ENCODE measurements around the gene NTMT1.
"Not testable (repeated sequence)": the region's sequence is repeated elsewhere in the genome, so short reads cannot be mapped to it uniquely, and the experiment has no call there.

The NTMT1 gene

GRCh38 chr9:129626079-129626624 is at the start of gene NTMT1:
NTMT1 (plus strand) TSS chr9:129626163; CDS start chr9:129632704, 6,541 bp downstream.
- peak; percentile 84 for DNase-seq (ENCODE audit: low read depth)

DNA sequence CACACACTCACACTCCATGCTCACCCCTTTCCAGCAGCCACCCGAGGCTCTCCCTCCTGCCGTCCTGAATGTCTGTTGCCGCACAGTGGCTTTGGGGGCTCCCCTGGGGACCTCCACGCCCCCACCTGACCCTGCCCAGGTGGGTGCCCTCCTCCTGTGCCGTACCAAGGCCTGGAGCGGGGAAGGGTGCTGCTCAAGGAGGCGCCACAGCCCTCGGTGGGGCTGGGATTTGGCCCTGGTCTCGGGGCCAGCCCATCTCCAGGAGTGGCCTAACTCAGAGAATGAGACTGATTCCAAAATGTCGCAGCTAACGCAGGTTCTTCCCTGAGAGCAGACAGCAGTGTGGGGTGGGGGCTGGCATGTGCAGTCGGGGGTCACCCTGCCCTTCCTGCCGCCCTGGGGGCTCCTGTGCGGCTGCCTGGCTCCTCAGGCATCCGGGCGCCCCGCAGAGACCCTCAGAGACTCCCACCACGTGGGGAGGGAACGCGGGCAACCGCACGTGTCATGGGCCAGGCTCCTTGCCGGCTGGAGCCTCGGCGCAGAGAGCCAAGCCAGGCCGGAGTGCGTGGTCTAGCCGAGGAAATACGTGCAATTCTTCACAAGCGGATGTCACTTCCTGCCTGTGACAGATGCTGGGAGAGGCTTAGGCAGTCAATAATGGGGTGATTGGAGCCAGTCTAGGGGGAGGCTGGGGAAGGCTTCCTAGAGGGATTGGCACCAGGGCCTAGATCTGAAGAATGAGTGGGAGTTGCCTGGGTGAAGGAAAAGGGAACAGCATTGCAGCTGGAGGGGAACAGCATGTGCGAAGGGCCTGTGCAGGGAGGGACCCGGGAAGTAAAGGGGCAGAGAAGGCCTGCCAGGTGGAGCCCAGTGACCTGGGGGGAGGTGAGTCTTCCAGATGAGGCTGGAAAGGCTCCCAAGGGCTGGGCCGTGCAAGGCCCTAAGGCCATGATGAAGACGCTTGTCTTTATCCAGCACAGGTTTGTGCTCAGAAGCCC is 49.1 kb upstream of the NTMT1 start:
- DNase-seq (ENCODE audit: low read depth), result no peak

DNA sequence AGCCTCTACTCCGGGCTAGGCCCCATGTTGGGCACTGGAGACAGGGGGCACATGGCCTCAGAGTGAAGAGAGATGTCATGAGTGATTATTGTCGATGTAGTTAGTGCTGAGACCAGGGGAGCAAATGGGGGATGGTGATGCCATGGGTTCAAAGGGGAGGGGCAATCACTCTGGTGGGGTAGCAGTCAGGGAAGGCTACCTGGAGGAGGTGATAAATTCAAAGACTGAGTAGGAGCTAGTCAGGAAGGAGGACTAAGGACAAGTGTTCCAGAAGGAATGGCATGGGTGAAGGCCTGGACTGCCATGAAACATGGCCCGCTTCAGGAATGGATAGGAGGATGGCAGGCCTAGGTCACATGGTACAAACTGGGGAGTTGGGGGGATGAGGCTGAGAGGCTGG is 46.7 kb upstream of the NTMT1 start:
- DNase-seq (ENCODE audit: low read depth), result no peak

DNA sequence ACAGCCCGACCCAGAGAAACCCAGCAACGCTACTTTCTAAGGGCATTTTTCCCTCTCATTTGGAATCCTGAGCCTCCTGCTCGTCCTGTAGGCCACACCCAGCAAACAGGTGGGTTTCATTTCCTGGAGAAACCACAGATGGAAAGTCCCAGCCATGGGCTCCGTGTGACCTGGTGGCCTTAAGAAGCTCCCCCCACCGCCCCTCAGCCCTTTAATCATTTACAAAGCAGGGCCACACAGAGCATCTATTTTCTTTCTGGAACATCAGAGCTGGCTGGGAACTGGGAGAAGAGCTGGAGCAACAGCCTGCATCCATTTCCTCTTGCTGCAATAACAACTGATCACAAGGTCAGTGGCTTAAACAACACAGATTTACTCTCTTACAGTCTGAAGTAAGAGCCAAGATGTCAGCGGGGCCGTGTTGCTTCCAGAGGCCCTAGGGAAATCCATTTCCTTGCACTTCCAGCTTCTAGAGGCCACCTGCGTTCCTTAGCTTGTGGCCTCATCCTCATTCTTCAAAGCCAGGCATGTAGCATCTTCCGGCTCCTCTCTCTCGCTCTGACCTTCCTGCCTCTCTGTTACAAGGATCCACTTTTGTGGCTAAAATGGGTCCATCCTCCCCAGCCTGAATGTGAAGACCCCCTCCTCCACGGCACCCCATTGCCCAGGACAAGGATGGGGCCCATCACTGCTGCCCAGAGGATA is 45.6 kb upstream of the NTMT1 start:
- no peak for DNase-seq (ENCODE audit: low read depth)

GRCh38 chr9:129581505-129582189 is 44.3 kb upstream of the NTMT1 start:
- no peak for DNase-seq (ENCODE audit: low read depth)

- no peak for DNase-seq (ENCODE audit: low read depth)
Measured at GRCh38 chr9:129582855-129583254, 43.1 kb upstream of the NTMT1 start.

DNA sequence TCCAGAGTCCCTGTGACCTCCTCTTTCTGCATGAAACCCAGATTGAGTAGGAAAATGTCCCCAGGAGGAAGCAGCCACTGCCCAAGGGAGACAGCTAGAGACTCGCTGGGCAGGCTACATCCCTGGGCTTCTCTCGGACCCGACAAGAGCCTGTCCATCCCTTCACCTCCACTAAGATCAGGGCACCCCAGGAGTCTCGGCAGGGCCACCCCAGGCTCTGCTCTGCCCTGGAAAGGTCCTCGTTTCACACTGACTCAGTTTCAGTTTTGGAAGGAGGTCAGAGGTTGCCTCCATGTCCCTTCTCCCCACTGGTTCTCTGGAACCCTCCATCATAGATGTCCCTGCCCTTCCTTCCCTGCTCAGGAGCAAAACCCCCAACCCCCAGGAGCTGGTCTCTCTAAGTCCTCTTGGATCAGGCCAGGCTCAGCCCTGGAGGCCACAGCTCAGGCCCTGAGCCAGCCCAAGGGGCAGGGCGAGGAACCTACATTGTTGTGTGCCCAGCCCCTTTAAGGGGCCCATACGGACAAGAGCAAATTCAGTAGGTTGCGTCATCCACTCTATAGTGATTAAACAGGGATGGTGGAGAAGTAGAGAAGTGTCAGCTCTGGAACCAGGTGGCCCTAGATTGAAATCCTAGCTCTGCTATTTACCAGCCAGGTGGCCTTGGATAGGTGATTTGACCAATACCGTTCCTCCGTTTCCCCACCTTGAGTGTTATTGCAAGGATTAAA is 42.5 kb upstream of the NTMT1 start:
- DNase-seq (ENCODE audit: low read depth), result no peak

DNA sequence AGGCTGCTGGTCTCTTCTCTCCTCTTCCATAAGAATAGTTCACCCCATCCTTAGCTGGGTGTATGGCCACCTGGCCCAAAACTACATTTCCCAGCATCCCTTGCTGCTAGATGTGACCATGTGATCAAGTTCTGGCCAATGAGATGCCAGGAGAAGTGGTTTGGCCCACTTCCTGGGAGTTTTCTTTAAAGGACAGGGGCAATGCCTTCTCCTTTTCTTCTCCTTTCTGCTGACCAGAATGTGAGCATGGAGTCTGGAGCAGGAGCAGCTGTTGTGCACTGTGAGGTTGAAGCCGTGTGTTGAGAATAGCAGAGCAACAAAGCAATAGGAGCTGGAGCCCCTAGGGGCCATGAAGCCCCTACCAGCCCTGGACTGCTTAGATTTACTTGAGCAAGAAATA is 41.8 kb upstream of the NTMT1 start:
- peak; percentile 37 for DNase-seq (ENCODE audit: low read depth)

DNA sequence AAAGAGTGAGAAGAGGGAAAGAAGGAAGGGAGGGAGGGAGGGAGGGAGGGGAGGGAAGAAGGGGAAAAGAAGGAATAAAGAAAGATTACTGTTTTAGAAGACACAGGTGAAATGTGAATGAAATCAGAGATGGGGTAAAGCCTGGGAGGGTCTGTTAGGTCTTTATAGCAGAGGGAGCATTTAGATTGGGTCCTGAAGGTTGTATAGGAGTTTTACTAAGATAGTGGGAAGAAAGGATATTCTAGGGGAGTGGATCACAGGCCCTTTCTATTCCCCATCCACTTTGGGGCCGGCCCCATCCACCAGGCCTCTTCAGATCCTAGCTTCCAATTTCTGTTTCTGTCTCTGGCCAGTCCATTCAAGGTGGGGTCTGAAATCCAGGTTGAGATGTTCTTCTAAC is 40.6 kb upstream of the NTMT1 start:
- no peak for DNase-seq (ENCODE audit: low read depth)

DNA sequence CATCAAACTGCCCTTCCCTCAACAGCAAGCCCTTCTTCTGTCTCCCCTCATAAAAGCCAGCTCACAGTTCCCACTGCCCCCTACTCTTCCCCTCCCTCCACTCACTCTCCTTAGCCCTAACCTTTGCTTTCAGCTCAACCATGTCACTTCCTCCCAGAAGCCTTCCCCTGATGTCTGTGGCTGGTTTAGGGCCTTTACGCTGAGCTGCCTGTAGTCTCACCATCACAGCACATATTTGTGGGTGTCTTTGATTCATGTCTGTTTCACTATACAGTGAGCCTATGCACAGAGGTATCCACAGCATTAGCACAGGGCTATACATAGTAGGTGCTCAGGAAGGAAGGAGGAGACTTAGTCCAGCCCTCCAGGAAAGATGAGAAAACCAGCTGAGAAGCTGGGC is 39.7 kb upstream of the NTMT1 start:
- no peak for DNase-seq (ENCODE audit: low read depth)

DNA sequence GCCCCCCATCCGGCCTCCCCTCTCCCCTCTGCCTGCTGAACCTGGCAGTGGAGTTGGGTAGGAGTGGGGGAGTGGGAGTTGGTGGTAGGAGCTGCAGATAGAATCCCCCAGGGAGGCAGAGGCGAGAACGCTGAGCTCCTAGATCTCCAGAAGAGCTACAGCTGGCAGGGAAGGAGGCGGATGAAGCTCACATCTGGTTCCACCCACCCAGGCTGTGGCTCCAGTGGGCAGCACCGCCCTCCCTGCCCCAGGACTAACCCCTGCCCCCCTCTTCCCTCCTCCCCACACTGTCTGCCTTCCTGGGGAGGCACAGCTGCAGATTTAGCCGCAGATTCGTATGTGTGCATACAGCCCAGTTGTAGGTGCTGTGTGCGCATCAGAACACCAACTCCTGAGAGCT is 39.3 kb upstream of the NTMT1 start:
- no peak for DNase-seq (ENCODE audit: low read depth)

DNA sequence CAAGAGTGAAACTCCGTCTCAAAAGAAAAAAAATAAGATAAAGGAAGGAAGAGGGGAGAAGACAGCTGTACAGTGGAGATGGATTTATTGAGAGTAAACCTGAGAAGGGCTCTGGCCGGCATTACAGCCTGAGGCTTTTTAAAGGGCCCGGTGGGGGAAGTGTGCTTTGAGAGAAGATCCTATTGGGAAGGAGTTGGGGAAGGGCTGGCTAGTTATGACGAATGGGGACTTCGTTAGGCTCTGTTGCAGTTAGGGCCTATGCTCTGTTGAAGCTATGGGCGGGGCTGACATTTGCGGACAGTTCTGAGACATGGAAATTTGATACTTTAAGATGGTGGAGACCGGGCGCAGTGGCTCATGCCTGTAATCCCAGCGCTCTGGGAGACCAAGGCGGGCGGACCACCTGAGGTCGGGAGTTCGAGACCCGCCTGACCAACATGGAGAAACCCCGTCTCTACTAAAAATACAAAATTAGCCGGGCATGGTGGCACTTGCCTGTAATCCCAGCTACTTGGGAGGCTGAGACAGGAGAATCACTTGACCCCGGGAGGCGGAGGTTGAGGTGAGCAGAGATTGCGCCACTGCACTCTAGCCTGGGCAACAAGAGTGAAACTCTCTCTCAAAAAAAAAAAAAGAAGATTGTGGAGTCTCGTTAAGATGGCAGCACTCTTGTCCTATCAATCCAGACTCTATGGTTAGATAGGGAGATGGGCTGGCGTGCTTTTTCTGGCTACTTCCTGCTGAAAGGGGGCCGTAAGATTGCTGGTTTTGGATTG is 38.3 kb upstream of the NTMT1 start:
- DNase-seq (ENCODE audit: low read depth), result no peak

- DNase-seq (ENCODE audit: low read depth), result no peak
Measured at GRCh38 chr9:129590466-129590865, 35.5 kb upstream of the NTMT1 start.

- no peak for DNase-seq (ENCODE audit: low read depth)
Measured at GRCh38 chr9:129591916-129592315, 34.0 kb upstream of the NTMT1 start.

DNA sequence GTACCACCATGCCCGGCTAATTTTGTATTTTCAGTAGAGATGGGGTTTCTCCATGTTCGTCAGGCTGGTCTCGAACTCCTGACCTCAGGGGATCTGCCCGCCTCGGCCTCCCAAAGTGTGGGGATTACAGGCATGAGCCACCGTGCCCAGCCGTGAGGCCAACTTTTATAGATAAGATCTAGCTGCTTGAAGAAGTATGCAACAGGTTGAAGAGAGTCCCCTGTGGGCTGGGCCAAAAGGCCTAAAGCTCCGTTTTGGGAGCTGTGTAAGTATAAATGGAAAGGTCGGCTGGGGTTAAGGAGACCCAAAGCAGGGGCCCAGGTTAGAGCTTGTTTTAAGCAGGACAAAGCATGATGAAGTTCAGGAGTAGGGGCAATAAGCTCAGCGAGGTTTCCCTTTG is 33.2 kb upstream of the NTMT1 start:
- DNase-seq (ENCODE audit: low read depth), result not testable (repeated sequence)

- no peak for DNase-seq (ENCODE audit: low read depth)
Measured at GRCh38 chr9:129594632-129595031, 31.3 kb upstream of the NTMT1 start.

DNA sequence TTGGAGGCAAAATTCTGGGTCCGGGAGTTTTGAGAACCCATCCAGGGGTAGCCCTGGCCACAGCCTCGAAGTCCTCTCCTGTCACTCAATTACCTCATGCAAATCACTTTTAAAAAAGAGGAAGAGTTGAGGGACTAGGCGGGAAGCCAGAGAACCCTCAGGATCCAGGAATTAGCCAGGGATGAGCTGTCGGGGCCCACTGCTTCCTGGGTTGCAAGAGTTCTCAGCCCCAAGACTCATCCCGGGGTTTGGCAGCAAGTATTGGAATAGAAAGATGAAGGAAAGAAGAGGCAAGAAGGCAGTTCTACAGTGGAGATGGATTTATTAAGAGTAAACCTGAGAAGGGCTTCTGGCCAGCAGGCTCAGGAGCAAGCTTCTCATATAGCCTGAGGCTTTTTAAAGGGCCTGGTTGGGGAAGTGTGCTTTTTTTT is 30.6 kb upstream of the NTMT1 start:
- DNase-seq (ENCODE audit: low read depth), result no peak

DNA sequence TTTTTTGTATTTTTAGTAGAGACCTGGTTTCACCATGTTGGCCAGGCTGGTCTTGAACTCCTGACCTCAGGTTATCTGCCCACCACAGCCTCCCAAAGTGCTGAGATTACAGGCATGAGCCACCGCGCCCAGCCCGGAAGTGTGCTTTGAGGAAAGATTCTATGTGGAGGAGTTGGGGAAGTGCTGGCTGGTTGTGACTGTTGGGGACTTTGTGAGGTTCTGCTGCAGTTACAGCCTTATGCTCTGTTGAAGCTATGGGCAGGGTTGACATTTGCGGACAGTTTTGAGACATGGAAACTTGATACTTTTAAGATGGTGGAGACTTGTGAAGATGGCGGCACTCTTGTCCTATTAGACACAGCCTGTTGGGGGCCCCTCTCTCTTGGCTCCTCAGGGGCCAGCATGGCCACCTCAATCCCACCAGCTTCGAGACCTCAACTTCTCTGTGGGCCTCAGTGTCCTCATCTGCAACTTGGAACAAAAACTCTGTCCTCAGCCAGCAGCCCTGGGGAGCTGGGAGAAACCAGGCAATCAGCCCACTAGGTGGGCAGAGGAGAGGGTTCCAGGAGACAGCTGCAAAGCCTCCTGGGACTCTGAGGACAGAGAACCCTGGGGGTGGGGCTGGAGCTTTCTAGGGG is 29.9 kb upstream of the NTMT1 start:
- no peak for DNase-seq (ENCODE audit: low read depth)

- DNase-seq (ENCODE audit: low read depth), result no peak
Measured at GRCh38 chr9:129596541-129597331, 29.2 kb upstream of the NTMT1 start.
